AG10803 (cell line): ENCODE data around the gene NISCH.

ENCODE experiments used
- DNase-seq: peaks from one replicate; pipeline ENCODE4 v3.0.0; 2010; ENCODE audit warnings: low read depth
- H3K4me3 ChIP-seq: 2 replicates; pipeline ENCODE4 v1.5.1; 2011; ENCODE audit warnings: mild to moderate bottlenecking, low read length, control low read depth
- TF ChIP-seq, protein P1 (sequence below): conservative IDR thresholded peaks from 2 replicates; pipeline ENCODE4 v1.5.1; 2011; ENCODE audit warnings: mild to moderate bottlenecking, low read length, control low read depth, inconsistent platforms

Gene NISCH

DNA sequence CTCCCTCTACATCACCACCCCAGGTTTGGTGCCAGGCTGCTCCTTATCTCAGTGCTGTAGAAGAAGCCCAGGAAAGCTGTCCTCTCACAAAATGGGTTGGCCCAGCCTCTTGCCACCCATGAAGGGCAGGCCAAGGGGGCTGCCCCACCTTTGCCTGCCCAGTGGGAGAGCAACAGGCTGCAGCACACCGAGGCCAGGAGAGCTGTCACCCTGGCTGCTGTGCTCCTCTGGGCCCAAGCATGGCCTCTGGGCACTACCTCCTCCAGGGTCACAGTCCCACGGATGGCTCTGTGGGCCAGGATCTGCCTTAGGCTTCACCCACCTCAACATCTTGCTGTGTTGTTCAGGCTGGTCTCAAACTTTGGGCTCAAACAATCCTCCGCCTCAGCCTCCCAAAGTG, 33.3 kb downstream of the NISCH start:
- H3K4me3 ChIP-seq: no peak overlapping the region
- TF ChIP-seq, protein P1, sequence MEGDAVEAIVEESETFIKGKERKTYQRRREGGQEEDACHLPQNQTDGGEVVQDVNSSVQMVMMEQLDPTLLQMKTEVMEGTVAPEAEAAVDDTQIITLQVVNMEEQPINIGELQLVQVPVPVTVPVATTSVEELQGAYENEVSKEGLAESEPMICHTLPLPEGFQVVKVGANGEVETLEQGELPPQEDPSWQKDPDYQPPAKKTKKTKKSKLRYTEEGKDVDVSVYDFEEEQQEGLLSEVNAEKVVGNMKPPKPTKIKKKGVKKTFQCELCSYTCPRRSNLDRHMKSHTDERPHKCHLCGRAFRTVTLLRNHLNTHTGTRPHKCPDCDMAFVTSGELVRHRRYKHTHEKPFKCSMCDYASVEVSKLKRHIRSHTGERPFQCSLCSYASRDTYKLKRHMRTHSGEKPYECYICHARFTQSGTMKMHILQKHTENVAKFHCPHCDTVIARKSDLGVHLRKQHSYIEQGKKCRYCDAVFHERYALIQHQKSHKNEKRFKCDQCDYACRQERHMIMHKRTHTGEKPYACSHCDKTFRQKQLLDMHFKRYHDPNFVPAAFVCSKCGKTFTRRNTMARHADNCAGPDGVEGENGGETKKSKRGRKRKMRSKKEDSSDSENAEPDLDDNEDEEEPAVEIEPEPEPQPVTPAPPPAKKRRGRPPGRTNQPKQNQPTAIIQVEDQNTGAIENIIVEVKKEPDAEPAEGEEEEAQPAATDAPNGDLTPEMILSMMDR: no peak
- DNase-seq: no peak

DNA sequence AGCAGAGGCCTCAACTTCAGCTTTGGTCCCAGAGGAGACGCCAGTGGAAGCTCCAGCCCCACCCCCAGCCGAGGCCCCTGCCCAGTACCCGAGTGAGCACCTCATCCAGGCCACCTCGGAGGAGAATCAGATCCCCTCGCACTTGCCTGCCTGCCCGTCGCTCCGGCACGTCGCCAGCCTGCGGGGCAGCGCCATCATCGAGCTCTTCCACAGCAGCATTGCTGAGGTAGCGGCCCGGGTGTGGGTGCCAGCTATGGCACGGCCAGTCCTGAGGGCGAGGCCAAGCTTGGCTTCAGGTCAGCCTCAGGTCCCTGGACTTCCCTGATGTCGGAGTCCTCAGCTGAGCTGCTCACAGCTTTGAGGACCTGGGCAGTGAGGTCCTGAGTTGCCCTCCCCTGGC, 34.0 kb downstream of the NISCH start:
- H3K4me3 ChIP-seq: no peak overlapping the region
- TF ChIP-seq, protein P1: no peak

DNA sequence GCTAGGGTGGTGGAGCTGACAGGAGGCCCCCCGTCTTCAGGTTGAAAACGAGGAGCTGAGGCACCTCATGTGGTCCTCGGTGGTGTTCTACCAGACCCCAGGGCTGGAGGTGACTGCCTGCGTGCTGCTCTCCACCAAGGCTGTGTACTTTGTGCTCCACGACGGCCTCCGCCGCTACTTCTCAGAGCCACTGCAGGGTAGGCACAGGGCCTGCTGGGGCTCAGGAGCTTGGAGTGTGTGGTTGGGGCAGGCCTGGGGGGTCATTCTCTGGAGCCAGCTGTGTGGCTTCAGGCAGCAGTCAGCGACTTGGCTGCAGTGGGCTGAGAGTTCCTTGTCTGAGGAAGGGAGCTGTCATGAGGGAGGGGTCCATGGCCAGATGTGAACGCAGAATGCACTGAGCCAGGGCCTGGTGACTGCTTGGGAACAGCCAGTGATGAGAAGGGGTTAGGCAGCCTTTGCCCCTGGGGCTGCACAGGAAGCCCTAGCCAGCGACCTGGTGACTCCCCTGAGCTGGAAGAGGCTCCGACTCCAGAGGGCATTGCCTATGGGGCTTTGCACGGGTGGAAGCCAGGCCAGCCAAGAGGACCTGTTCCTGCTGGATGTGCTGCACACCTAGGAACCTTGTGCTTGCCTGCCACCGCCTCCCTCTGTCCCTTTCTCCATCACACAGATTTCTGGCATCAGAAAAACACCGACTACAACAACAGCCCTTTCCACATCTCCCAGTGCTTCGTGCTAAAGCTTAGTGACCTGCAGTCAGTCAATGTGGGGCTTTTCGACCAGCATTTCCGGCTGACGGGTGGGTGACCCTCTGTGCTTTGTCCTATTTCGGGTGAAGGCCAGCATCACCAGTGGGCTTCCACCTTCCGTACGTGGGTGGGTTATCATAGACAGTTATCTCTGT, 34.9 kb downstream of the NISCH start:
- no peak overlapping the region for H3K4me3 ChIP-seq
- no peak for DNase-seq
- TF ChIP-seq, protein P1: no peak

More for the DNA sequence above, 34.0 kb downstream of the NISCH start:
- no peak for DNase-seq

DNA sequence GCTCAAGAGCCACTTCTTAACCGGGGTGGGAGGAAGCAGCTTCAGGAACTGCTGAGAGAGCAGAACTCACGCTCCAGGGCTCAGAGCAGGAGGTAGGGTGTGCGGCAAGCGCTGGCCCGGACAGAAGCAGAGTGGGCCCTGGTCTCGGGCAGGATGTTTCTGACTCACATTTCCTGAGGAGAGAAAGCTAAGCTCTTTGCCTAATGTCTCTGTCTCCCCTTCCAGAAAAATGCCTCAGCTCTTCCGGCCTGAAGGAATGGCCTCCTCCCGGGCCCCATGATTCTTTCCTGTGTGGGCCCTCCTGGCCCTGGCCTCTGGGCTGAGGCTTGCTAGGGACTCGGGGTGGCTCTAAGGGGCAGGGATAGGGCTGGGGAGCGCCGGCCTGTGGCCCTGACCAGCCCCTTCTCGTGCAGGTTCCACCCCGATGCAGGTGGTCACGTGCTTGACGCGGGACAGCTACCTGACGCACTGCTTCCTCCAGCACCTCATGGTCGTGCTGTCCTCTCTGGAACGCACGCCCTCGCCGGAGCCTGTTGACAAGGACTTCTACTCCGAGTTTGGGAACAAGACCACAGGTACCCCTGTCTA, 35.6 kb downstream of the NISCH start:
- DNase-seq: no peak
- H3K4me3 ChIP-seq: no peak overlapping the region
- TF ChIP-seq, protein P1: no peak

DNA sequence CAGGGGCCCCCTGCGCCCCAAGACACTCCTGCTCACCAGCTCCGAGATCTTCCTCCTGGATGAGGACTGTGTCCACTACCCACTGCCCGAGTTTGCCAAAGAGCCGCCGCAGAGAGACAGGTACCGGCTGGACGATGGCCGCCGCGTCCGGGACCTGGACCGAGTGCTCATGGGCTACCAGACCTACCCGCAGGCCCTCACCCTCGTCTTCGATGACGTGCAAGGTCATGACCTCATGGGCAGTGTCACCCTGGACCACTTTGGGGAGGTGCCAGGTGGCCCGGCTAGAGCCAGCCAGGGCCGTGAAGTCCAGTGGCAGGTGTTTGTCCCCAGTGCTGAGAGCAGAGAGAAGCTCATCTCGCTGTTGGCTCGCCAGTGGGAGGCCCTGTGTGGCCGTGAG, 36.7 kb downstream of the NISCH start:
- TF ChIP-seq, protein P1: no peak
- no peak for DNase-seq
- no peak overlapping the region for H3K4me3 ChIP-seq

DNA sequence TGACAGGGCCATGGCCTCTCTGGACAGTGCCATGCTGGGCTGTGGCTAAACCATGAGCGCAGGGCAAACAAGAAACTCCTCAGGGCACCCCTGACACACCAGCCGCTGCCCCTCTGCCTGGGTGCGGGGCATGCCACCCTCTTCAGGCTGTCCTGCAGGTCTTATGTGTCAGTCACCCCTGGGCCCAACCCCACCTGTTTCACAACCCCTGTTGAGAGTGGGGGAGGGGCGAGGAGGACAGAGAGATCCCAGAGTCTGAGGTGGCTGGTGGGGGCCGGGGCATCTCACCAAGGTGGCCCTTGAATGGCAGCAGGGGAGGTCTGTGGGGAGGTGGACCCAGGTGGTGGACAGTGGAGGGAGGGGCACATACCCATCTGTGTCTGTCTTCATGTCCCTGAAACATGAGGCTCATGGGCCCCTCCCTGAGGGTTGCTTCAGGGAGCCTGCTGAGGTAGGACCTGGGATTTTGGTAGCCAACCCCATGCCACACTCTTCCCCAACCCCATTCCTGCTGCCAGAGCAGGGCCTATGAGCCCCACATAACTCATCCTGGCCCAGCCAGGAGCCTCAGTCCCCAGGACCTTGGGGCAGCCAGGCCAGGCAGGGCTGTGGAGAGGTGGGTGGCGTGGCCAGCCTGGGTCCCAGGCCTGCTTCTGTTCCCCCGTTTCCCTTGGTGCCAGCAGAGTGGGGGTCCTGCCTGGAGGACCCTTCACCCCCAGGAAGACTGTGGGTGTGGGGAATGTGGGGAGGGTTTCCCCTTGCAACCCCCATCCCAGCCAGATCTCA, 38.0 kb downstream of the NISCH start:
- no peak for DNase-seq
- TF ChIP-seq, protein P1: no peak
- H3K4me3 ChIP-seq: no peak overlapping the region
